Peyer's patch (tissue), 4 donors: Measurements from ENCODE around the gene CETN2.

ENCODE experiments used
- CTCF ChIP-seq, 6 experiments: fragments of 450-650 bp in 4 of 6; fragments of 200-600 bp in 2 of 6; sonication (generic) in 1 of 6; IDR thresholded peaks; one replicate each; pipeline ENCODE4 v1.5.1; 2017 to 2019; ENCODE audit warnings: antibody characterized with exemption in 6 of 6, mild to moderate bottlenecking in 3 of 6, moderate library complexity in 1 of 6
- POLR2A ChIP-seq, 2 donors: fragments of 450-650 bp; IDR thresholded peaks; one replicate each; pipeline ENCODE4 v1.5.1; 2017; ENCODE audit warnings: antibody characterized with exemption in 2 of 2, mild to moderate bottlenecking in 2 of 2, moderate library complexity in 2 of 2

- TF ChIP-seq CTCF (IDR thresholded peaks at IDR 0.05) (no peak), POLR2A (IDR thresholded peaks at IDR 0.05) (no peak)
Observed at GRCh38 chrX:152873361-152873760, 42.8 kb upstream of the CETN2 start.
